HEK293 (cell line): ENCODE results near the gene SERPINA10.

Experiments
- MZF1 ChIP-seq: fragments of 450-650 bp; formaldehyde crosslinking; IDR thresholded peaks from 2 replicates; pipeline ENCODE4 v1.5.1; 2017; ENCODE audit warnings: missing biosample characterization, missing genetic modification characterization, borderline replicate concordance
- ZSCAN30 ChIP-seq: fragments of 450-650 bp; IDR thresholded peaks from 2 replicates; pipeline ENCODE4 v1.5.1; 2018; ENCODE audit warnings: missing biosample characterization, mild to moderate bottlenecking, missing genetic modification characterization, moderate library complexity
- TF ChIP-seq, protein P1 (sequence below): fragments of 450-650 bp; formaldehyde crosslinking; IDR thresholded peaks from 2 replicates; pipeline ENCODE4 v1.5.1; 2016; ENCODE audit warnings: missing biosample characterization, missing genetic modification characterization
- TF ChIP-seq, protein P2 (sequence below): fragments of 450-650 bp; formaldehyde crosslinking; IDR thresholded peaks from 2 replicates; pipeline ENCODE4 v1.5.1; 2016; ENCODE audit warnings: missing biosample characterization, missing genetic modification characterization

DNA sequence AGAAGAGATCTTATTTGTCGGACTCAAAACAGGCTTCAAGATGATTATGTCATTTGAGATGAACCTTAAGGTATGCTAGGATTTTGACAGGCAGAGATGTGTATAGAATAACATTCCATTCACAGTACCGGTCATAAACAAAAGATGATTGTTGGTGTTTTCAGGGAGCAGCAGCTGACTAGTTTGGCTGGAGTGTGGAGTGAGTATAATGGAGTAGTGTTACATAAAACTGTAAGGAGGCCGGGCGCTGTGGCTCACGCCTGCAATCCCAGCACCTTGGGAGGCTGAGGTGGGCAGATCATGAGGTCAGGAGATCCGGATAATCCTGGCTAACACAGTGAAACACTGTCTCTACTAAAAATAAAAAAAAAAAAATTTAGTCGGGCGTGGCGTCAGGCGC lies 23.9 kb downstream of the SERPINA10 start:
- no peak for TF ChIP-seq ZSCAN30 (tag by site-specific recombination)
- TF ChIP-seq, protein P1, sequence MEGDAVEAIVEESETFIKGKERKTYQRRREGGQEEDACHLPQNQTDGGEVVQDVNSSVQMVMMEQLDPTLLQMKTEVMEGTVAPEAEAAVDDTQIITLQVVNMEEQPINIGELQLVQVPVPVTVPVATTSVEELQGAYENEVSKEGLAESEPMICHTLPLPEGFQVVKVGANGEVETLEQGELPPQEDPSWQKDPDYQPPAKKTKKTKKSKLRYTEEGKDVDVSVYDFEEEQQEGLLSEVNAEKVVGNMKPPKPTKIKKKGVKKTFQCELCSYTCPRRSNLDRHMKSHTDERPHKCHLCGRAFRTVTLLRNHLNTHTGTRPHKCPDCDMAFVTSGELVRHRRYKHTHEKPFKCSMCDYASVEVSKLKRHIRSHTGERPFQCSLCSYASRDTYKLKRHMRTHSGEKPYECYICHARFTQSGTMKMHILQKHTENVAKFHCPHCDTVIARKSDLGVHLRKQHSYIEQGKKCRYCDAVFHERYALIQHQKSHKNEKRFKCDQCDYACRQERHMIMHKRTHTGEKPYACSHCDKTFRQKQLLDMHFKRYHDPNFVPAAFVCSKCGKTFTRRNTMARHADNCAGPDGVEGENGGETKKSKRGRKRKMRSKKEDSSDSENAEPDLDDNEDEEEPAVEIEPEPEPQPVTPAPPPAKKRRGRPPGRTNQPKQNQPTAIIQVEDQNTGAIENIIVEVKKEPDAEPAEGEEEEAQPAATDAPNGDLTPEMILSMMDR, result no peak
- TF ChIP-seq MZF1 (tag by site-specific recombination), result no peak
- TF ChIP-seq, protein P2, sequence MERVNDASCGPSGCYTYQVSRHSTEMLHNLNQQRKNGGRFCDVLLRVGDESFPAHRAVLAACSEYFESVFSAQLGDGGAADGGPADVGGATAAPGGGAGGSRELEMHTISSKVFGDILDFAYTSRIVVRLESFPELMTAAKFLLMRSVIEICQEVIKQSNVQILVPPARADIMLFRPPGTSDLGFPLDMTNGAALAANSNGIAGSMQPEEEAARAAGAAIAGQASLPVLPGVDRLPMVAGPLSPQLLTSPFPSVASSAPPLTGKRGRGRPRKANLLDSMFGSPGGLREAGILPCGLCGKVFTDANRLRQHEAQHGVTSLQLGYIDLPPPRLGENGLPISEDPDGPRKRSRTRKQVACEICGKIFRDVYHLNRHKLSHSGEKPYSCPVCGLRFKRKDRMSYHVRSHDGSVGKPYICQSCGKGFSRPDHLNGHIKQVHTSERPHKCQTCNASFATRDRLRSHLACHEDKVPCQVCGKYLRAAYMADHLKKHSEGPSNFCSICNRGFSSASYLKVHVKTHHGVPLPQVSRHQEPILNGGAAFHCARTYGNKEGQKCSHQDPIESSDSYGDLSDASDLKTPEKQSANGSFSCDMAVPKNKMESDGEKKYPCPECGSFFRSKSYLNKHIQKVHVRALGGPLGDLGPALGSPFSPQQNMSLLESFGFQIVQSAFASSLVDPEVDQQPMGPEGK (tag by site-specific recombination), result no peak
